CD14-positive monocyte (primary cell): Measurements from ENCODE around the gene C16orf95. TPM values are rescaled to one million over a fixed set of nuclear protein-coding genes. Genes with fewer than 3 reads are reported as not detected.

Experiments
- DNase-seq, 3 donors: peaks; one replicate each; pipeline ENCODE4 v3.0.0-alpha.2; 2011 to 2022
- H2AFZ ChIP-seq: 2 replicates; pipeline ENCODE4 v1.6.0; 2012; ENCODE audit warnings: mild to moderate bottlenecking, low read depth, low read length, inconsistent platforms; ENCODE audit not compliant: insufficient read depth, poor library complexity, severe bottlenecking
- H3K27ac ChIP-seq, 2 donors: 1 replicate in 1 of 2; 2 replicates in 1 of 2; pipeline ENCODE4 v1.5.1; 2012 to 2013; ENCODE audit warnings: low read length in 2 of 2, control low read depth in 1 of 2, inconsistent platforms in 1 of 2, low read depth in 1 of 2, mild to moderate bottlenecking in 1 of 2
- H3K27me3 ChIP-seq, 2 donors: one replicate each; pipeline versions ENCODE4 v1.6.0 to v1.6.1; 2011 to 2013; ENCODE audit warnings: low read length in 2 of 2; ENCODE audit not compliant: control insufficient read depth in 2 of 2, insufficient read depth in 2 of 2
- H3K36me3 ChIP-seq, 2 donors: replicated peaks in 1 of 2; 1 replicate in 1 of 2; 2 replicates in 1 of 2; pipeline versions ENCODE4 v1.5.1 to v1.6.1; 2012 to 2013; ENCODE audit warnings: low read length in 2 of 2, control low read depth in 1 of 2, inconsistent platforms in 1 of 2, mild to moderate bottlenecking in 1 of 2; ENCODE audit not compliant: insufficient read depth in 2 of 2, control insufficient read depth in 1 of 2
- H3K4me1 ChIP-seq, 2 donors: 1 replicate in 1 of 2; 2 replicates in 1 of 2; pipeline versions ENCODE4 v1.5.1 to v1.6.1; 2012 to 2013; ENCODE audit warnings: low read length in 2 of 2, control low read depth in 1 of 2, inconsistent platforms in 1 of 2, mild to moderate bottlenecking in 1 of 2, moderate library complexity in 1 of 2; ENCODE audit not compliant: insufficient read depth in 2 of 2, control insufficient read depth in 1 of 2
- H3K4me2 ChIP-seq: replicated peaks from 2 replicates; pipeline ENCODE3; 2012; ENCODE audit warnings: low read length, moderate library complexity, mild to moderate bottlenecking; ENCODE audit not compliant: poor library complexity, severe bottlenecking; ENCODE audit errors: extremely low read depth
- H3K4me3 ChIP-seq, 3 experiments: fragments of 200-600 bp in 1 of 3; sonication (generic) in 1 of 3; replicated peaks in 1 of 3; 1 replicate in 2 of 3; 2 replicates in 1 of 3; pipeline ENCODE4 v1.5.1; 2011 to 2013; ENCODE audit warnings: low read length in 3 of 3, mild to moderate bottlenecking in 3 of 3, control low read depth in 2 of 3, low read depth in 2 of 3, inconsistent platforms in 1 of 3, moderate library complexity in 1 of 3
- H3K79me2 ChIP-seq: 2 replicates; pipeline ENCODE4 v1.6.0; 2012; ENCODE audit warnings: mild to moderate bottlenecking, control low read depth, inconsistent platforms, low read length, moderate library complexity; ENCODE audit not compliant: insufficient read depth
- H3K9ac ChIP-seq: 2 replicates; pipeline ENCODE4 v1.6.0; 2017; ENCODE audit warnings: low read length, mild to moderate bottlenecking; ENCODE audit not compliant: insufficient read depth, poor library complexity, severe bottlenecking
- H3K9me3 ChIP-seq, 2 donors: replicated peaks in 1 of 2; 1 replicate in 1 of 2; 2 replicates in 1 of 2; pipeline versions ENCODE4 v1.5.1 to v1.6.1; 2012 to 2013; ENCODE audit warnings: low read length in 2 of 2, control low read depth in 1 of 2; ENCODE audit not compliant: control insufficient read depth in 1 of 2, insufficient read depth in 1 of 2
- H4K20me1 ChIP-seq: 2 replicates; pipeline ENCODE4 v1.6.0; 2012; ENCODE audit warnings: mild to moderate bottlenecking, low read length, control low read depth, moderate library complexity; ENCODE audit not compliant: insufficient read depth
- H3K27ac Mint-ChIP-seq, 7 donors: one replicate each; pipeline ENCODE4 v1.8.0; 2020; ENCODE audit warnings: mild to moderate bottlenecking in 7 of 7, mixed read lengths in 7 of 7, moderate library complexity in 6 of 7, inconsistent platforms in 2 of 7
- H3K27me3 Mint-ChIP-seq, 3 donors: one replicate each; pipeline ENCODE4 v1.8.0; 2021 to 2022; ENCODE audit warnings: low read depth in 3 of 3, mild to moderate bottlenecking in 3 of 3, mixed read lengths in 3 of 3, moderate library complexity in 3 of 3, inconsistent platforms in 1 of 3
- H3K36me3 Mint-ChIP-seq, 2 donors: one replicate each; pipeline ENCODE4 v1.8.0; 2020; ENCODE audit warnings: mixed read lengths in 2 of 2, inconsistent platforms in 1 of 2, mild to moderate bottlenecking in 1 of 2
- H3K4me1 Mint-ChIP-seq: one replicate; pipeline ENCODE4 v1.8.0; 2020; ENCODE audit warnings: mild to moderate bottlenecking, mixed read lengths
- H3K4me3 Mint-ChIP-seq, 2 donors: one replicate each; pipeline ENCODE4 v1.8.0; 2020; ENCODE audit warnings: mild to moderate bottlenecking in 2 of 2, mixed read lengths in 2 of 2, moderate library complexity in 1 of 2
- H3K9me3 Mint-ChIP-seq, 7 donors: one replicate each; pipeline ENCODE4 v1.8.0; 2020 to 2022; ENCODE audit warnings: mixed read lengths in 7 of 7, mild to moderate bottlenecking in 6 of 7, moderate library complexity in 6 of 7, inconsistent platforms in 2 of 7
- WGBS: methylation state at CpG from one replicate; pipeline ENCODE4 v1.1.5; 2013; ENCODE audit warnings: missing lambda C conversion rate; ENCODE audit not compliant: insufficient coverage; 5-methylcytosine and 5-hydroxymethylcytosine counted together
- intact Hi-C, 2 donors: fragments of 100-400 bp; cut with micrococcal nuclease; formaldehyde crosslinking; loops; one replicate each; pipeline versions ENCODE4 v1.15.0 to v1.15.1; 2023
- polyA plus RNA-seq, 3 donors: library from polyadenylated mRNA; depleted of rRNA in 1 of 3; unstranded in 2 of 3; stranded (reverse) in 1 of 3; fragments of 300-500 nt in 2 of 3; fragments of >200 nt in 1 of 3; fragmentation: Illumina TruSeq in 2 of 3; gene quantifications; 1 replicate in 2 of 3; 2 replicates in 1 of 3; pipeline ENCODE4 v1.2.3, GENCODE V29; 2012 to 2021
- TF ChIP-seq, protein P1 (sequence below): fragments of 200-600 bp; IDR thresholded peaks from one replicate; pipeline ENCODE4 v1.8.0; 2022; ENCODE audit warnings: antibody characterized with exemption, mild to moderate bottlenecking

The C16orf95 gene
- polyA plus RNA-seq, 3 donors = 0.89 to 1.9 (median 1.7) TPM

DNA sequence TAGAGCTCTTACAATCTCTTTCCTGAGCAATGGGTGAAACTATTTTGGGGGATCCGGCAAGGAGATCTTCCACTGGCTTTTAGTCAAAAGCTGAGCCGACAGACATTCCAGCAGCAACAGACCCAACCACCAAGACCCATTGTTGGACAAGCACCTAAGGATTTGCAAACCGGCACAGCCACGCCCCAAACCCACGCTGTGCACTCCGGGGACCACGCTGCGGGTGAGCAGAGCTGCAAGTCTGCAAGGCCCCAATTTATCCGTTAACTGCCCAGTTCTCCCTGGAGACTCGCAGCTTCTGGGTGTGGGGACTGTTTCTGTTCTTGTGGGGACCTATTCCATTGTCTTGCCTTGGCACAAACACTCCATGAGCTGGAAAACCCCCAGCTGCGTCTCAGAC lies 45.9 kb downstream of the C16orf95 start:
- H3K27me3 Mint-ChIP-seq = peaks cover 4 to 8% (median 6%) of the 10 kb centered on the region in 3 donors

DNA sequence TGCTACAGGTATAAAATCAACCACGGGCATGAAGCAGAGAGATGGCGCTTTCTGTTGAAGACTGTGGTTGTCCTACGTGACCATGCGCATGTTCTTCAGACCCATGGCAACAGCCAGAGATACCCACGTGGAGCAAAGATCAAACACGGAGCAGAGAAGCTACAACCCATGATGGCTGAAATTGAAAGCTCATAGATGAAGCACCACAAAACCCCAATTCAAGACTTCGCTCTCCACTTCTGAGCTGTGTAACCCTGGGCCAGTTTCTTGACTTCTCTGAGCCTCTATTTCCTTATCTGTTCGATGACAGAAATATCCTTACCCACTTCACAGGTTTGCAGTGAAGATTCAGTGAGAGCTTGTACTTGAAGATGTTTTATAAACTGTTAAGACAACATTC lies 49.6 kb downstream of the C16orf95 start:
- peaks cover 0 to 8% (median 2%) of the 10 kb centered on the region in 7 donors for H3K9me3 Mint-ChIP-seq
- no peak overlapping the region for H3K9ac ChIP-seq
- H3K4me3 Mint-ChIP-seq = no peak overlapping the region
- no peaks in the 10 kb centered on the region for H3K79me2 ChIP-seq
- no peaks in the 10 kb centered on the region for H3K4me1 Mint-ChIP-seq
- no peaks in the 10 kb centered on the region for H3K27me3 ChIP-seq
- H2AFZ ChIP-seq = no peak overlapping the region
- H3K27ac ChIP-seq = no peak overlapping the region
- H3K27ac Mint-ChIP-seq = no peak overlapping the region
- no peaks in the 10 kb centered on the region for H3K9me3 ChIP-seq
- intact Hi-C loops = no loop called here
- peaks cover 4 to 7% (median 6%) of the 10 kb centered on the region in 3 donors for H3K27me3 Mint-ChIP-seq
- no peak for DNase-seq
- TF ChIP-seq, protein P1, sequence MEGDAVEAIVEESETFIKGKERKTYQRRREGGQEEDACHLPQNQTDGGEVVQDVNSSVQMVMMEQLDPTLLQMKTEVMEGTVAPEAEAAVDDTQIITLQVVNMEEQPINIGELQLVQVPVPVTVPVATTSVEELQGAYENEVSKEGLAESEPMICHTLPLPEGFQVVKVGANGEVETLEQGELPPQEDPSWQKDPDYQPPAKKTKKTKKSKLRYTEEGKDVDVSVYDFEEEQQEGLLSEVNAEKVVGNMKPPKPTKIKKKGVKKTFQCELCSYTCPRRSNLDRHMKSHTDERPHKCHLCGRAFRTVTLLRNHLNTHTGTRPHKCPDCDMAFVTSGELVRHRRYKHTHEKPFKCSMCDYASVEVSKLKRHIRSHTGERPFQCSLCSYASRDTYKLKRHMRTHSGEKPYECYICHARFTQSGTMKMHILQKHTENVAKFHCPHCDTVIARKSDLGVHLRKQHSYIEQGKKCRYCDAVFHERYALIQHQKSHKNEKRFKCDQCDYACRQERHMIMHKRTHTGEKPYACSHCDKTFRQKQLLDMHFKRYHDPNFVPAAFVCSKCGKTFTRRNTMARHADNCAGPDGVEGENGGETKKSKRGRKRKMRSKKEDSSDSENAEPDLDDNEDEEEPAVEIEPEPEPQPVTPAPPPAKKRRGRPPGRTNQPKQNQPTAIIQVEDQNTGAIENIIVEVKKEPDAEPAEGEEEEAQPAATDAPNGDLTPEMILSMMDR = no peak
- H4K20me1 ChIP-seq = no peaks in the 10 kb centered on the region
- WGBS = 91% methylated on average over 6 of the region's 8 CpGs
- H3K4me1 ChIP-seq = no peaks in the 10 kb centered on the region
- no peak overlapping the region for H3K4me3 ChIP-seq
- no peaks in the 10 kb centered on the region for H3K36me3 ChIP-seq
- no peaks in the 10 kb centered on the region for H3K36me3 Mint-ChIP-seq
- no peak overlapping the region for H3K4me2 ChIP-seq

More for the DNA sequence above, 45.9 kb downstream of the C16orf95 start:
- Mint-ChIP-seq H3K36me3 (no peaks in the 10 kb centered on the region), H3K27ac (no peak overlapping the region), H3K9me3 (peaks cover 0 to 8% (median 2%) of the 10 kb centered on the region in 7 donors), H3K4me1 (peaks cover 4% of the 10 kb centered on the region), H3K4me3 (no peak overlapping the region)
- Histone ChIP-seq H3K36me3 (no peaks in the 10 kb centered on the region), H4K20me1 (no peaks in the 10 kb centered on the region), H2AFZ (no peak overlapping the region), H3K4me3 (no peak overlapping the region), H3K9ac (no peak overlapping the region), H3K79me2 (no peaks in the 10 kb centered on the region), H3K4me2 (no peak overlapping the region), H3K9me3 (no peaks in the 10 kb centered on the region), H3K27ac (no peak overlapping the region), H3K4me1 (no peaks in the 10 kb centered on the region), H3K27me3 (no peaks in the 10 kb centered on the region)
- intact Hi-C loops = no loop called here
- WGBS = 100% methylated on average over 2 of the region's 11 CpGs
- TF ChIP-seq, protein P1 = no peak
- DNase-seq = no peak
